Transverse colon (tissue), 4 donors: ENCODE data around the gene AFM. TPM values are rescaled to one million over a fixed set of nuclear protein-coding genes. Genes with fewer than 3 reads are reported as not detected.

Source experiments
- DNase-seq: peaks from one replicate; pipeline ENCODE4 v3.0.0-alpha.2; 2019
- H3K27ac ChIP-seq, 4 donors: fragments of 200-600 bp; sonication (generic); 2 replicates each; pipeline ENCODE4 v1.5.1; 2016 to 2018; ENCODE audit warnings: inconsistent platforms in 4 of 4
- H3K27me3 ChIP-seq: fragments of 200-600 bp; sonication (generic); 2 replicates; pipeline ENCODE4 v1.5.1; 2017; ENCODE audit warnings: inconsistent platforms
- H3K36me3 ChIP-seq, 4 donors: fragments of 200-600 bp; sonication (generic); 2 replicates each; pipeline ENCODE4 v1.5.1; 2017 to 2019; ENCODE audit warnings: inconsistent platforms in 4 of 4
- H3K4me1 ChIP-seq, 4 donors: fragments of 200-600 bp; sonication (generic); 2 replicates each; pipeline ENCODE4 v1.5.1; 2017 to 2020; ENCODE audit warnings: inconsistent platforms in 4 of 4
- H3K4me3 ChIP-seq, 4 donors: fragments of 200-600 bp; sonication (generic); 1 replicate in 1 of 4; 2 replicates in 3 of 4; pipeline versions ENCODE4 v1.5.1 to v1.6.1; 2017 to 2019; ENCODE audit warnings: inconsistent platforms in 4 of 4
- H3K9me3 ChIP-seq, 2 donors: fragments of 200-600 bp; sonication (generic); 2 replicates each; pipeline ENCODE4 v1.5.1; 2017 to 2019; ENCODE audit warnings: inconsistent platforms in 2 of 2
- CTCF ChIP-seq, 5 experiments: fragments of 200-600 bp in 3 of 5; fragments of 450-650 bp in 2 of 5; sonication (generic) in 3 of 5; IDR thresholded peaks; 1 replicate in 2 of 5; 2 replicates in 3 of 5; pipeline ENCODE4 v1.5.1; 2016 to 2017; ENCODE audit warnings: antibody characterized with exemption in 5 of 5, inconsistent platforms in 3 of 5, mild to moderate bottlenecking in 2 of 5, moderate library complexity in 1 of 5
- EP300 ChIP-seq: sonication (generic); formaldehyde crosslinking; IDR thresholded peaks from one replicate; pipeline ENCODE4 v1.6.1; 2017; ENCODE audit warnings: antibody characterized with exemption, low read depth
- POLR2A ChIP-seq: fragments of 450-650 bp; IDR thresholded peaks from one replicate; pipeline ENCODE4 v1.6.1; 2016; ENCODE audit warnings: antibody characterized with exemption, mild to moderate bottlenecking, moderate library complexity
- POLR2AphosphoS5 ChIP-seq, 3 donors: sonication (generic); formaldehyde crosslinking; IDR thresholded peaks; one replicate each; pipeline ENCODE4 v1.6.1; 2016; ENCODE audit warnings: antibody characterized with exemption in 3 of 3
- WGBS, 2 donors: methylation state at CpG; one replicate each; pipeline ENCODE4 v1.1.5; 2018; ENCODE audit warnings: low coverage in 1 of 2; 5-methylcytosine and 5-hydroxymethylcytosine counted together
- in situ Hi-C, 4 donors: fragments of 200-750 bp; cut with MboI; loops; one replicate each; pipeline versions ENCODE4 v1.15.0 to v1.15.1; 2017; ENCODE audit warnings: low sequenced_read_pairs in 3 of 4, low pct_ligation_motif_present in 1 of 4, low pct_unique_long_range_greater_than_20kb in 1 of 4
- intact Hi-C: fragments of 100-400 bp; cut with DNase I; formaldehyde crosslinking; loops from one replicate; pipeline ENCODE4 v1.15.1; 2023; ENCODE audit warnings: low total_unique reads
- total RNA-seq, 4 donors: library from RNA; depleted of rRNA; stranded (reverse); fragments of >200 nt; gene quantifications; one replicate each; pipeline ENCODE4 v1.1.0, GENCODE V29; 2016

AFM gene
- total RNA-seq, 4 donors from 2014 or later, result not detected

GRCh38 chr4:73459048-73459421 lies 22.5 kb upstream of the AFM start:
- in situ Hi-C loops (no loop called here), intact Hi-C loops (loop anchor here (10.0 kb wide), 1 partner anchor 1454 kb away; no protein-coding TSS in a partner anchor)
- H3K27ac ChIP-seq, result no peak overlapping the region
- no peaks in the 10 kb centered on the region for H3K27me3 ChIP-seq
- peaks cover 0 to 2% (median under 1%) of the 10 kb centered on the region in 4 donors for H3K4me1 ChIP-seq
- H3K9me3 ChIP-seq, result no peaks in the 10 kb centered on the region
- no peaks in the 10 kb centered on the region for H3K36me3 ChIP-seq
- no peak for TF ChIP-seq EP300
- TF ChIP-seq CTCF (IDR thresholded peaks at IDR 0.05), result no peak
- no peak for TF ChIP-seq POLR2AphosphoS5 (IDR thresholded peaks at IDR 0.05)
- TF ChIP-seq POLR2A, result no peak
- no peak for DNase-seq
- H3K4me3 ChIP-seq, result no peak overlapping the region
- 65 to 82% methylated on average over 3 of the region's 3 CpGs for WGBS, 2 donors

DNA sequence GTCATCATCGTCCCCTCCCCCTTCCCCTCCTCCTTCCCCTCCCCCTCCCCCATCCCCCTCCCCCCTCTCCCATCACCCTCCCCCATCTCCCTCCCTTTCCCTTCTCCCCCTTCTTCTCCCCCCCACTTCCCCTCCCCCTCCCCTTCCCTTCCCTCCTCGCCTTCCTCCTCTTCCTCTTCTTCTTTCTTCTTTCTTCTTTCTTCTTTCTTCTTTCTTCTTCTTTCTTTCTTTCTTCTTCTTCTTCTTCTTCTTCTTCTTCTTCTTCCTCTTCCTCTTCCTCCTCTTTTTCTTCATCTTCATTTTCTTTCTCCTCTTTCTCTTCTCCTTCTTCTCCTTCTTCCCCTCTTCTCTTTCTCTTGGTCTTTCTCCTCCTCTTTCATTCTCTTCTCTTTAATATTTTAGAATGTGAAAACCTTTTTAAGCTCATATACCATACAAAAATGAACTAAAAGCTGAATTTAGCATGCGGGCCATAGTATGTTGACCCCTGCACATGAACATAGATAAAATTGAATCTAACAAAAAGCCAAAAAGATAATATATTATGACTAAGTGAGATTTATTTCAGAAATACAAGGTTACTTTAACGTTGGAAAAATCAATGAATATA lies 20.5 kb upstream of the AFM start:
- no peak for DNase-seq
- 76 to 78% methylated on average over 4 of the region's 4 CpGs for WGBS, 2 donors
- intact Hi-C loops, result no loop called here
- no peaks in the 10 kb centered on the region for H3K36me3 ChIP-seq
- in situ Hi-C loops, result no loop called here
- H3K4me1 ChIP-seq, result no peaks in the 10 kb centered on the region
- TF ChIP-seq POLR2AphosphoS5 (IDR thresholded peaks at IDR 0.05) (no peak), CTCF (IDR thresholded peaks at IDR 0.05) (no peak), POLR2A (no peak), EP300 (no peak)
- no peak overlapping the region for H3K4me3 ChIP-seq
- no peaks in the 10 kb centered on the region for H3K27me3 ChIP-seq
- no peak overlapping the region for H3K27ac ChIP-seq
- no peaks in the 10 kb centered on the region for H3K9me3 ChIP-seq

DNA sequence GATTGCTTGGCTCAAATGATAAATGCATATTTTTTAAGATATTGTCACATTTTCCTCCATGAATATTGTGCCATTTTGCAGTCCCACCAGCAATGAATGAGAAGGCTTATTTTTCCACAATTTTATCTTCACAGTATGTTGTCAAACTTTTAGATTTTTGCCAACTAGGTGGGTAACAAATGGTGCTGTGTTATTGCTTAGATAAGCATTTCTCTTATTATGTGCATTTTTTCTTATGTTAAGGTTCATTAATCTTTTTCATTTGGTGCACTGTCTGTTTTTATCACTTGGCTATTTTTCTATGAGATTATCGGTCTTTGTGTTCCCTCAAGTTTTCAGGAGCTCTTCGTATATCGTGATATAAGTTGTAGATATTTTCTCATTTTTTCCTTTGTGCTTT lies 13.4 kb upstream of the AFM start:
- no peaks in the 10 kb centered on the region for H3K27me3 ChIP-seq
- no peaks in the 10 kb centered on the region for H3K36me3 ChIP-seq
- H3K4me1 ChIP-seq, result no peaks in the 10 kb centered on the region
- H3K4me3 ChIP-seq, result no peak overlapping the region
- no peaks in the 10 kb centered on the region for H3K9me3 ChIP-seq
- DNase-seq, result no peak
- no peak overlapping the region for H3K27ac ChIP-seq
- 95 to 100% methylated on average over 3 of the region's 3 CpGs for WGBS, 2 donors
- in situ Hi-C loops (no loop called here), intact Hi-C loops (no loop called here)
- no peak for TF ChIP-seq EP300
- TF ChIP-seq POLR2A, result no peak
- TF ChIP-seq CTCF (IDR thresholded peaks at IDR 0.05), result no peak
- TF ChIP-seq POLR2AphosphoS5 (IDR thresholded peaks at IDR 0.05), result no peak

GRCh38 chr4:73470728-73471127 lies 10.8 kb upstream of the AFM start:
- Histone ChIP-seq H3K4me1 (no peaks in the 10 kb centered on the region), H3K9me3 (peaks cover 0 to 3% of the 10 kb centered on the region in 2 donors), H3K36me3 (no peaks in the 10 kb centered on the region), H3K27ac (no peak overlapping the region), H3K27me3 (no peaks in the 10 kb centered on the region), H3K4me3 (no peak overlapping the region)
- DNase-seq, result no peak
- in situ Hi-C loops, result no loop called here
- TF ChIP-seq CTCF (IDR thresholded peaks at IDR 0.05), result no peak
- no peak for TF ChIP-seq POLR2A
- no peak for TF ChIP-seq EP300
- TF ChIP-seq POLR2AphosphoS5 (IDR thresholded peaks at IDR 0.05), result no peak
- intact Hi-C loops, result no loop called here
- WGBS, 2 donors, result 76% methylated on average over 1 of the region's 1 CpG; no CpG with 5 or more reads in 1 of the 2 donors
